Fibroblast of peridontal ligament (primary cell): Measurements from ENCODE around the gene CHIC1.
"Not testable (repeated sequence)": the region's sequence is repeated elsewhere in the genome, so short reads cannot be mapped to it uniquely, and the experiment has no call there.

Experiments
- DNase-seq: peaks from one replicate; pipeline ENCODE4 v3.0.0-alpha.2; 2010; ENCODE audit errors: extremely low read depth

The CHIC1 gene

GRCh38 chrX:73562984-73563737 is at the start of gene CHIC1:
CHIC1 (plus strand) TSS chrX:73563197; CDS start chrX:73563285, 88 bp downstream.
- peak; percentile 62 for DNase-seq

DNA sequence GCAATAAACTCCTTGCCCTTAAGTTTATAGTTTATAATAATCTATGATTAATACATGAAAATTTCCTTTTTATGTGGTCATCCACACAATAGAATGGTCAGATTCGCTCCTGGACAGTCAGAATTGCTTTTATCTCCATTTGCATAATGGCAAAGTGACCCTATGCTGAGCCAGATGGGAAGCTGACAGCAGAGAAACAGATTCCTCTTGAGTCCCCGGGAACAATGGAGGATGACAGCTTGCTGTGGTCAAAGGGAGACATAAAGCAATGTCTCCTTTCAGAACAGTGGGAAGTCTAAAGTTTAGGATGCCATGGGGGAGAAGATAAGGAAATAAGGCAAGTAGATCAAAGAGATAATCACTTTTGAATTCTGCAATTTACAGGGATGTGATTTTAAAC is 40.2 kb upstream of the CHIC1 start:
- DNase-seq = not testable (repeated sequence)

DNA sequence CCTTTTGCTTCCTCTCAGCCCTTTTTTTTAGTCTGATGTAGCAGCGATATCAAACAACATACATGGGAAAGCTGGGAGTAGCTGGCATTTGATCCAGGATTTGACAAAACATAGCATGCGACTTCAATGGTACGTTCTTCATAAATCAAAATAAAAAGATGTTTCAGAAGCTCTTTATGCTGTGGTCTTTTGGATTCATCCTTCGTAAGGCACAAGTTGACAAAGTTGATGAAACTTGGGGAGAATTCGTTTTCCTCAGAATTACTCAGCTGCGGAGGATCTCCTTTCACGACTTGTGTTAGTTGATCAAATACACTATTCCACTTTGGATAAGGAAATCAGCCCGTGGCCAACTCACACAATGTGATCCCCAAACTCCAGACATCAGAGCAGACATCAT is 38.1 kb upstream of the CHIC1 start:
- DNase-seq = no peak

DNA sequence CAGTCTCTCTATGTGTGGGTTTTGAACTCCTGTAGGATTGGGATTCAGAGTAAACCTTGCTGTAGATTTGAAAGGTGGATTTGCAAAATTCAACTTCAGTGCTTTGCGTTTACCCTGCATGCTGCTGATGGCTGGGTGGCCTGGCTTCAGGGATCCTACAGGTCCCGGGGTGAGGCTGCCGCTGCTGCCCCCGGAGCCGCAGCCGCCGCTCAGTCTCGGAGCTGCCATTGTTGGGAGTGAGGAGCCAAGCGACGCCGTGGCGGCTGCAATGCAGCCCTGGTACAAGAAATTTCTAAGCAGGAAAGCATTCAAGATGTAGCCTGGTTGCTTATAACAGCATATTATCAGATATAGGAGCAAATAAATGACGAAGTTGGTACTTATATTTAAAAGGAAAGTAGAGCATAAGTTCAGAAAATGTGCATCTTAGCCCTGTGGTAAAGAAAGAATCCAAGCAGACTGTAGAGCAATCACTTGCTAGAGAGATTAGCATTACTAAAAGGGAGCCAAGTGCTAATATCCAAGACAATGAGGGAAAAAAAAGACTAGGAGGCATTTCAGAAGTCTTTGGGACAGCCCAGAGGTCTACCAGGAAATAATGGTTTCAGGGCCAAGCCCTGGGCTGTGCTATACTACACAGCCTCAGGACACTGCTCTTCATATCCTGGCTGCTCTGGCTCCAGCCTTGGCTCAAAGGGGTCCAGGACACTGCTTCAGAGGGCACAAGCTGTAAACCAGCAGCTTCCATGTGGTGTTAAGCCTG is 36.9 kb upstream of the CHIC1 start:
- no peak for DNase-seq

GRCh38 chrX:73531655-73532054 is 31.3 kb upstream of the CHIC1 start:
- not testable (repeated sequence) for DNase-seq

- no peak for DNase-seq
Observed at GRCh38 chrX:73556159-73556558, 6.8 kb upstream of the CHIC1 start.

DNA sequence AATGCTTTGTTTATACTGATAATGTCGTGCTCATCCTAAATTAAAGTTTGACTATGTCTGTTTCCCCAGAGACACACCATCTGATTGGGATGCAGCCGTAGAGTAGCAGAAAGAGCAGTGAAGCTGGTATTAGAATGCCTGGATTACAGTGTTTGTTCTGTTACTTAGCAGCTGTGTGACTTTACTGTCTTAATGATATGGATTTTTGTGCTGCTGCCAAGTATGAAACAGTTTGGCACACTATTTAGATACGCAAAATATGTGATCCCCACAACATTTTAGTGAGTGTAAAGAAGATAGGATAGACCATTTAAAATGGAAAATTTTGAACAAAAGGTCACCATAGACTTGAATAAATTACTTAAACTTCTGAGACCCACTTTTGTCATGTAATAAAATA is 1.2 kb upstream of the CHIC1 start:
- DNase-seq = peak; percentile 28

- peak; percentile 12 for DNase-seq
Observed at GRCh38 chrX:73562458-73562857, 539 bp upstream of the CHIC1 start.

GRCh38 chrX:73563738-73564068 is 706 bp downstream of the CHIC1 start:
- peak; percentile 20 for DNase-seq

DNA sequence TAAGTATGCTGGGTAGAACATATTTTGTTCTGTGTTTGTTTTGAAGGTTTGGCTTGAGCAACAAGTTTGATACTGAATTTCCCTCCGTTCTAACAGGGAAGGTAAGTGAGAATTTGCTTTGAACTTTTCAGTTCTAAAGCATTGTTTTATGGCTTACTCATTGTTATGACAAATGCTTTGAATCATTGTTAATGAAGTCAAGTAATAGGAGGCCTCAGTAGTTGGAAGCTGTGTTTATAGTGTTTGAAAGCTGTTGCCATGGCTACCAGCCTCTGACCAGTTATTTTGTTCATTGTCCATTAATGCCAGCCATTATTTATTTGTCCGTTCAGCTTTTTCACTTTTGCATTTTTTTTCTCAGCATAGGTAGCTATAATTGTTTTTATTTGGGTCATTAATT is 14.4 kb downstream of the CHIC1 start:
- DNase-seq = peak; percentile 61

- DNase-seq = no peak
Observed at GRCh38 chrX:73581002-73581628, 18.1 kb downstream of the CHIC1 start.

- DNase-seq = not testable (repeated sequence)
Observed at GRCh38 chrX:73597758-73598157, 34.8 kb downstream of the CHIC1 start.

GRCh38 chrX:73615022-73615421 is 52.0 kb downstream of the CHIC1 start:
- no peak for DNase-seq

DNA sequence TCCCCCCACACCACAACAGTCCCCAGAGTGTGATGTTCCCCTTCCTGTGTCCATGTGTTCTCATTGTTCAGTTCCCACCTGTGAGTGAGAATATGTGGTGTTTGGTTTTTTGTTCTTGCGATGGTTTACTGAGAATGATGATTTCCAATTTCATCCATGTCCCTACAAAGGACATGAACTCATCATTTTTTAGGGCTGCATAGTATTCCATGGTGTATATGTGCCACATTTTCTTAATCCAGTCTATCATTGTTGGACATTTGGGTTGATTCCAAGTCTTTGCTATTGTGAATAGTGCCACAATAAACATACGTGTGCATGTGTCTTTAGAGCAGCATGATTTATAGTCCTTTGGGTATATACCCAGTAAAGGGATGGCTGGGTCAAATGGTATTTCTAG is 78.7 kb downstream of the CHIC1 start:
- DNase-seq = not testable (repeated sequence)

- no peak for DNase-seq
Observed at GRCh38 chrX:73647212-73647611, 84.2 kb downstream of the CHIC1 start.

DNA sequence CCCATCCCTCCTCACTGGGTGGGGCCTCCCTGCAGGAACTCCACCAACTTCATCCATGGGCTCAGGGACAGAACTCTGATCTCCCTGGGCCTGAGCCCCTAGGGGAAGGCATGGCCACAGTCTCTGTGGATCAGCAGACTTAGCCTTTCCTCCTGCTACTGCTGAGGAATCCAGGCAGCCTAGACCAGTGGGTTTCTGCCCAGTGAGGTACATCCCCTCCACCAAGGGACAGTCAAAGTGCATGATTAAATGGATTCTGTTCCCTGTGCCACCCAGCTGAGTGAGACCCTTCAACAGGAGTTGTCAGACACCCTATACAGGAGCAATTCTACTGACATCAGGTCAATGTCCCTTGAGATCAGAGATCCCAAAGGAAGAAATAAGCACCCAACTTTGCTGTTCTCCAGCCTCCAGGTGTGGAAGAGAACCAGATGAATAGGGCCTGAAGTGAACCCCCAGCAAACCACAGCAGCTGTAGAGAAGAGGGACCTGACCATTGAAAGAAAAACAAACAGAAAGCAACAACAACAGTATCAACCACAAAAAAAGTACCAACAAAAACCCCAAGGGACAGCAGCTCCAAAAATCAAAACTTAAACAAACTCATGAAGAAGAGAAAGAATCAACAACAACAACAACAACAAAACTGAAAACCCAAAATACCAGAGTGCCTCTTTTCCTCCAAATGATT is 84.8 kb downstream of the CHIC1 start:
- DNase-seq = no peak

GRCh38 chrX:73661322-73661721 is 98.3 kb downstream of the CHIC1 start:
- DNase-seq = not testable (repeated sequence)

GRCh38 chrX:73668779-73669178 is 105.8 kb downstream of the CHIC1 start:
- DNase-seq = no peak

- DNase-seq = no peak
Observed at GRCh38 chrX:73681408-73681807, 118.4 kb downstream of the CHIC1 start.

DNA sequence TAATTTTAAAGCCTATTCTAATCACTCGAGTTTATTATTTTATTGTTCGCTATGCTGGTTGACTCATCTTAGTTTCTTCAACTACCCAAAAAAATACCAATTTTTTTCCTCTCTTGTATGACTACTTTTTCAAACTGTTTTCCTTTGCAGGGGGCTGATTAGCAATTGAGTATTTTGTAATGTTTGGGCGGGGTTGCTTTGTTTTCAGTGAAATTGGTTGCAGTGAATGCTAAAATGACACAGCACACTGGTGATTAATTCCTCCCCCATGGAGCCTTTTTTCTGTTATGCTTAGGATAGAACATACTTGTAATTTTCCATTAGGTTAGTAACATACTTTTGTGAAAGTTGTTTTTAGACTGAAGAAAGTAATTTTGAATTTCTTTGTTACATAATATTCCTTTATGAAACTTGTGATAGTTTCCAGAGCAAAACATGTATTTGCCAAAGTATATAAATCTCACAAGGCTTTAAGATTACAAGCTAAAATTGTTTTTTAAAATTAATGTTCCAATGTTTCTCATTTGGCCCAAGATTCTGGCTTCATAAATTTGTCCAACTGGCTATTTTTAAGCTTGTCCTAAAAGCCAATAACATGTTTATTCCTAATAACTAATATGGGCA is 120.4 kb downstream of the CHIC1 start:
- DNase-seq = peak; percentile 2

DNA sequence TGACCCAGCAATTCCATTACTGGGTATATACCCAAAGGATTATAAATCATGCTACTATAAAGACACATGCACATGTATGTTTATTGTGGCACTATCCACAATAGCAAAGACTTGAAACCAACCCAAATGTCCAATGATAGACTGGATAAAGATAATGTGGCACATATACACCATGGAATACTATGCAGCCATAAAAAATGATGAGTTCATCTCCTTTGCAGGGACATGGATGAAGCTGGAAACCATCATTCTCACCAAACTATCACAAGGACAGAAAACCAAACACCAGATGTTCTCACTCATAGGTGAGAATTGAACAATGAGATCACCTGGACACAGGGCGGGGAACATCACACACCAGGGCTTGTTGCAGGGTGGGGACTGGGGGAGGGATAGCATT is 144.0 kb downstream of the CHIC1 start:
- not testable (repeated sequence) for DNase-seq

DNA sequence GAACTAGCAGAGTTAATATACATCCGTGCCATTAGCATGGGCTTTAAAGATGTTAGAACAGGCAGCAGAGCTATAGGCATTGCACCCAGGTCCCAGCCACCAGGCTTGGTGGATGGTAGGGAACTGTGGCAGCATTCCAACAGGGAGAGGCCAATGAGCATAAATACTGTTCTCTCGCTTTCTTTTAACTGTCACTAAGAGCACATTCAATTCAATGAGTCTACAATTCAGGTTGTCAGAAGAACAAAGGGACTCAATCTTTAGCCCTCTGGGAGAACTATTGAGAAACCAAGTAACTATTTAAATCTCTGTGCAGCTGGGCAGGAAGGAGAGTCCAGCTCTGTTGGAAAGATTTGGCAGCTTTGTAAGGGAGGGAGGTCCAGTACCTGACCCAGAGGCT is 165.6 kb downstream of the CHIC1 start:
- no peak for DNase-seq
